HG02798 (cell line): ENCODE data around the gene NTF4.
"Not testable (repeated sequence)": the region's sequence is repeated elsewhere in the genome, so short reads cannot be mapped to it uniquely, and the experiment has no call there.

Source experiments
- ATAC-seq: cut with Tn5 transposase; IDR thresholded peaks from one replicate; pipeline ENCODE4 v1.9.1; 2021; ENCODE audit warnings: mild to moderate bottlenecking; ENCODE audit not compliant: unreplicated experiment, poor library complexity

NTF4 gene

DNA sequence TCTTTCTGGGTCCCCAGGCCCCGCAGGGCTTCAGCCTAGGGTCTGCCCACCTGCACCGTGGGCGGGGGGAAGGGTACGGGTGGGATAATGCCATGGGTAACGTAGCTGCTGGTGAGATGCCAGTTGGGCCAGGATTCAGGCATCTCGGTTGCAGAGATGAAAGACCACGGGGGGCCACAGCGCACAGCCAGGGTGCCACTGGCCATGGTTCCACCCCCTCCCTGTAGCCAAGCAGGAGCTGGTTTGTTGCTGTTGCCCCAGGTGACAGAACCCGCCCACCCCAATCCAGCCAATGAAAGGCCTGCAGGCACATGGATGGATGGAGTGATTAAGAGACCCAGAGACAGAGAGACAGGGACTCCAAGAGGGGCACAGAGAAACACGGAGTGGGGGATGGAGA is 6.1 kb downstream of the NTF4 start:
- no peak for ATAC-seq

GRCh38 chr19:49057636-49058234 is 6.9 kb downstream of the NTF4 start, which contains the start of gene CGB7:
CGB7 (minus strand) TSS chr19:49057749; CDS start chr19:49055375, 2,374 bp downstream.
- no peak for ATAC-seq

GRCh38 chr19:49056902-49057596 is 7.6 kb downstream of the NTF4 start:
- not testable (repeated sequence) for ATAC-seq

DNA sequence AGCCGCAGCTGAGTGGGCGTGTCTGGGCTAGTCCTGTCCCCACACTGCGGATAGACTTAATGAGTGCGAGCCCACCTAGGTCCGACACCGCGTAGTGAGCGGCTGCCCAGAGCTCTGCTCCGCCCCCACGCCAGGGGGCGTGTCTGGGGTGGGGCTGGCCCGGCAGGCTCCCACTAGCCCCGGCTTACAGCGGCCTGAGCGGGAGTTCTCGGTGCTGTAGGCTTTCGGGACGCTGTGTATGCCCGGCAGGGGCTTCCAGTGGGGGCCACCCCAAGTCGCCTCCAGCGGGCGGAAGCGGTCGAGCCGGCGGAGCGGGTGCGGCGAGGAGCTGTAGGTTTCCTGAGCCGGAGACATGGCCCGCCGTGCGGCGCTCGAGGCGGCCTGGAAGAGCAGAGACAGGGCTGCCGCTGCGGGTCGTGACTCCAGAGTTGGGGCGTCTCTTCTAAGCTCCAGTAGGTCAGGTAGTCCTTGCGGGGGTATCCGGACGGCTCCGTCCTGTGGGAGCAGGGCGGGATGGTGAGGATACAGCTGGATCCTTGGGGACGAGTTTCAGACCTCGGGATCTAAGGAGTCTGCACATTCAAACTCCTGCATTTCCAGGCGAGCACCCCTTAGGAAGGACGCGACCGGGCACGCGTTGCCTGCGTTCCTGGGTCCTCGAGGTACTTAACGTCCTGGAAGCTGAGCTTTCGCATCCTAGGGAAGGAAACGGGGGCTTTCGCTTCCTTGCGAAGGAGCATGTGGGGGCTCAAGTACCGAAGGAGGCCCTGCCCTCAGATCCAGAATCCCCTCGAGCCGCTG is 8.3 kb downstream of the NTF4 start:
- ATAC-seq, result no peak

DNA sequence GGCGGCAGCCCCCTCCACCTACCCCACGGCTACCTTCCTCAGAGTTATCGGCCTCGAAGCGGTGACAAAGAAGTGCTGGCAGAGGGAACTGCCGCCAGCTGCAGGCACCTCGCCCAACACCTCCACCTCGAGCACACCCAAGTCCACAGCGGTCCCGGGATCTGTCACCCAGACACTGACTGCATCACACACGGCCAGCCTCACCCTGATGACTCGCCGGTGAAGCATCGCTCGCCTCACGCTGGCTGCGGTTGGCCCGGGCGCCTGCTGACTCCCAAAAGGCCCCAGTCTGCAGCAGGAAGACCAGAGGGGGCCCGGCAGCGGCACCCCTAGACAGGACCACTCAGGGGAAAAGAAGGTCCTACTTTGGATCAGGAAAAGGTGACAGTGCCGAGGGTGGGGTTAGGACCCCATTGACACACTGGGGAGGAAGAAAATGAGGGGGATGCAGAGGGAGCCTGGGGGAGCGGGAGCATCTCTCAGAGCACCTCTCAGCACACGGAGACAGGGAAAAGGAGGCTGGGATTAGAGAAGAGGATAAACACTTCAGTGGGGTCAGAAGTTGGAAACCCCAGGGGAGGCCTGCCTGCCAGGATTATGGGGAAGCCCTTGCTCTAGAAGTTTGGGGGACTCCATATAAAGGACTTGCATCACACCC is 14.1 kb downstream of the NTF4 start:
- ATAC-seq, result not testable (repeated sequence)

GRCh38 chr19:49049834-49050233 is 14.8 kb downstream of the NTF4 start:
- ATAC-seq, result not testable (repeated sequence)

GRCh38 chr19:49049011-49049410 is 15.6 kb downstream of the NTF4 start, which contains the start of gene CGB8:
CGB8 (minus strand) TSS chr19:49049111; CDS start chr19:49048739, 372 bp downstream.
- ATAC-seq, result not testable (repeated sequence)

- not testable (repeated sequence) for ATAC-seq
Observed at GRCh38 chr19:49043548-49043947, 21.1 kb downstream of the NTF4 start, which contains the start of gene CGB5. CGB5 (plus strand) TSS chr19:49043848; CDS start chr19:49044210, 362 bp downstream.

DNA sequence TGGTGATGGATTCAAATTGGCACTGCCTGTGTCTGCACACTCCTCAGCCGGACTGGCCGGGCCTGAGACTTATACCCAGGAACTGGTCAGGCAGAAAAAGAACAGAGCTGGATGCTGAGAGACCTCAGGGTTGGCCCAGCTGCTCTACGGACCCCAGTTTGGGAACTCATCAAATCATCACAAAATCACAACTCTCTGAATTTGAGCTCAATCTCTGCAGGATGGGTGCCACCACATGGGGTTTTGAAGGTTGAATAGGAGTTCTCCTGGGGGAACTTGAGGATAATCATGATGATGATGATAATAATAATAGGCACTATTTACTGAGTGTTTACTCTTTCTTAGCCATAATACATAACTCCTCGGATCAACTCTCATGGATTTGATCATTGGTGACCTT is 22.0 kb downstream of the NTF4 start:
- ATAC-seq, result not testable (repeated sequence)

DNA sequence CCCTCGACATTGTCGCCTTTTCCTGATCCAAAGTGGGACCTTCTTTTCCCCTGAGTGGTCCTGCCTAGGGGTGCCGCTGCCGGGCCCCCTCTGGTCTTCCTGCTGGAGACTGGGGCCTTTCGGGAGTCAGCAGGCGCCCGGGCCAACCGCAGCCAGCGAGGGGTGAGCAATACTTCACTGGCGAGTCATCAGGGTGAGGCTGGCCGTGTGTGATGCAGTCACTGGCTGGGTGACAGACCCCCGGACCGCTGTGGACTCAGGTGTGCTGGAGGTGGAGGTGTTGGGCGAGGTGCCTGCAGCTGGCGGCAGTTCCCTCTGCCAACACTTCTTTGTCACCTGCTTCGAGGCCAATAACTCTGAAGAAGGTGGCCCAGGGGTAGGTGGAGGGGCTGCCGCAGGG is 22.4 kb downstream of the NTF4 start:
- no peak for ATAC-seq

DNA sequence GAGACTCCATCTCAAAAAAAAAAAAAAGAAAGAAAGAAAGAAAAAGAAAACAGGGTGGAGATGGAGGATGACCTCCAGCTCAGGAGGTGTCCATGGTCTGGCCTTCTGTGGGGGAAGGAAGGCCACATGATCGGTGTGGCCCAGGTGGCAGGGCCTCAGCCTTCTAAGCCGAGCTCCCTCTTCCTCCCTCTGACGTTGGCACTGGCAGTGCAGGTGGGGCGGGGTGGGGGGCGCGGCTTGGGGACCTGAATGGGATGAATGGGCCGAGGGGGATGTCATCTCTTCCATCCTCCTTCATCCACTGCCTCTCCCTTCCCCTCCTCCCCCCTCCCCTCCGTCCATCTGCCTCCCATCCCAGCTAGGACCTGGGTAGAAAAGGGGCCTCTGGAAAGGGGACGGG is 24.9 kb downstream of the NTF4 start:
- not testable (repeated sequence) for ATAC-seq

GRCh38 chr19:49038557-49039276 is 25.9 kb downstream of the NTF4 start:
- not testable (repeated sequence) for ATAC-seq

- ATAC-seq, result not testable (repeated sequence)
Observed at GRCh38 chr19:49038111-49038510, 26.5 kb downstream of the NTF4 start.

DNA sequence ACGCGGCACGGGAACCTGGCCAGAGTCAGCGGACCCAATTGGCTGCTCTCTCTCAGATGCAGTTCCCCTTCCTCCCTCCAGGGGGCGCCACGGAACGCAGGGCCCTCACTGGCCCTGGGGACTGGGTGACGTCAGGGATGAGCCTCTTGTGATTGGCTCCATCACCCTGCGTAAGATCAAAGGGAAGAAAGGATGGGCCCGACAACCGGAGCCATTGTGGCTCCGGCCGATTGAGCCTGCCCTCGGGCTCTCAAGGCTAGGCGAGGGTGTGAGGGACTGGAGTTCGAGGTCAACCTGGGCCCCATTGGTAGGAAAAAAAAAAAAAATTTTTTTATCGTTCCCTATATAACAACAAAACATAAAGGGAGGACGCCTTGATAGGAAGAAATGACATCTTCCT is 27.8 kb downstream of the NTF4 start, which contains the start of gene CGB1:
Gene CGB1 (minus strand): TSS at position 81 of the 400 bp plus-strand sequence. CDS start 184 bp downstream, outside the sequence.
- ATAC-seq, result not testable (repeated sequence)

DNA sequence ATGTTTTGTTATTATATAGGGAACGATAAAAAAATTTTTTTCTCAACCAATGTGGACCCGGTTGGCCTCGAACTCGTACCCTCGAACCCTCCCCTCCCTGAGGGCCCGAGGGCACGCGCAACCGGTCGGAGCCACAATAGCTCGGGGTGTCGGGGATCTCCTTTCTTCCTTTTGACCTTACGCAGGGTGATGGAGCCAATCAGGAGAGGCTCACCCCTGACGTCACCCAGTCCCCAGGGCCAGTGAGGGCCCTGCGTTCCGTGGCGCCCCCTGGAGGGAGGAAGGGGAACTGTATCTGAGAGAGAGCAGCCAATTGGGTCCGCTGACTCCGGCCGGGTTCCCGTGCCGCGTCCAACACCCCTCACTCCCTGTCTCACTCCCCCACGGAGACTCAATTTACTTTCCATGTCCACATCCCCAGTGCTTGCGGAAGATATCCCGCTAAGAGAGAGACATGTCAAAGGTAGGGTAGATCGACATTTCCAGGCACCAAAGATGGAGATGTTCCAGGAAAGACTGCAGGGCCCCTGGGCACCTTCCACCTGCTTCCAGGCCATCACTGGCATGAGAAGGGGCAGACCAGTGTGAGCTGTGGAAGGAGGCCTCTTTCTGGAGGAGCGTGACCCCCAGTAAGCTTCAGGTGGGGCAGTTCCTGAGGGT is 32.8 kb downstream of the NTF4 start, which contains the start of gene CGB2:
Gene CGB2 (plus strand): TSS at position 249 of the 660 bp plus-strand sequence. CDS start 206 bp downstream, at position 455.
- not testable (repeated sequence) for ATAC-seq

DNA sequence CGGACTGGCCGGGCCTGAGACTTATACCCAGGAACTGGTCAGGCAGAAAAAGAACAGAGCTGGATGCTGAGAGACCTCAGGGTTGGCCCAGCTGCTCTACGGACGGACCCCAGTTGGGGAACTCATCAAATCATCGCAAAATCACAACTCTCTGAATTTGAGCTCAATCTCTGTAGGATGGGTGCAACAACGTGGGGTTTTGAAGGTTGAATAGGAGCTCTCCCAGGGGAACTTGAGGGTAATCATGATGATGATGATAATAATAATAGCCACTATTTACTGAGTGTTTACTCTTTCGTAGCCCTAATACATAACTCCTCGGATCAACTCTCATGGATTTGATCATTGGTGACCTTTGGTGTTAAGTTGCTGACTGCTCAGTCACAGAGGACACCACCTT is 34.3 kb downstream of the NTF4 start:
- not testable (repeated sequence) for ATAC-seq

- not testable (repeated sequence) for ATAC-seq
Observed at GRCh38 chr19:49029749-49030148, 34.9 kb downstream of the NTF4 start.

GRCh38 chr19:49028686-49029085 is 35.9 kb downstream of the NTF4 start:
- ATAC-seq, result not testable (repeated sequence)

- not testable (repeated sequence) for ATAC-seq
Observed at GRCh38 chr19:49025599-49025998, 39.0 kb downstream of the NTF4 start.
